Fibroblast of lung (primary cell): ENCODE data around the gene VANGL1. TPM values are rescaled to one million over a fixed set of nuclear protein-coding genes. Genes with fewer than 3 reads are reported as not detected.

Source experiments
- DNase-seq, 2 donors: peaks; one replicate each; pipeline versions ENCODE4 v3.0.0 to v3.0.0-alpha.2; 2010; ENCODE audit warnings: low read depth in 2 of 2
- H2AFZ ChIP-seq: 2 replicates; pipeline ENCODE4 v1.5.1; 2012; ENCODE audit warnings: low read length, control low read depth, inconsistent platforms
- H3K27ac ChIP-seq: 2 replicates; pipeline ENCODE4 v1.5.1; 2011; ENCODE audit warnings: low read length, control low read depth; ENCODE audit not compliant: insufficient read depth
- H3K27me3 ChIP-seq: 2 replicates; pipeline ENCODE4 v1.5.1; 2011; ENCODE audit warnings: mild to moderate bottlenecking, low read length; ENCODE audit not compliant: control insufficient read depth, insufficient read depth
- H3K36me3 ChIP-seq: 2 replicates; pipeline ENCODE4 v1.5.1; 2011; ENCODE audit warnings: low read length; ENCODE audit not compliant: control insufficient read depth, insufficient read depth
- H3K4me1 ChIP-seq: 2 replicates; pipeline ENCODE4 v1.5.1; 2011; ENCODE audit warnings: low read length; ENCODE audit not compliant: control insufficient read depth, insufficient read depth; ENCODE audit errors: extremely low read depth
- H3K4me2 ChIP-seq: 2 replicates; pipeline ENCODE4 v1.5.1; 2011; ENCODE audit warnings: low read length, control low read depth; ENCODE audit not compliant: insufficient read depth; ENCODE audit errors: extremely low read depth
- H3K4me3 ChIP-seq, 4 experiments: fragments of 200-600 bp in 1 of 4; sonication (generic) in 1 of 4; replicated peaks in 1 of 4; 2 replicates each; pipeline ENCODE4 v1.5.1; 2011 to 2016; ENCODE audit warnings: low read length in 4 of 4, low read depth in 3 of 4, mild to moderate bottlenecking in 3 of 4, control low read depth in 2 of 4, inconsistent platforms in 1 of 4, mixed read lengths in 1 of 4; ENCODE audit not compliant: insufficient read depth in 1 of 4; ENCODE audit errors: control extremely low read depth in 1 of 4
- H3K79me2 ChIP-seq: 2 replicates; pipeline ENCODE4 v1.5.1; 2012; ENCODE audit warnings: mild to moderate bottlenecking, low read length, inconsistent platforms; ENCODE audit not compliant: control insufficient read depth, insufficient read depth
- H3K9ac ChIP-seq: 2 replicates; pipeline ENCODE4 v1.5.1; 2011; ENCODE audit warnings: mild to moderate bottlenecking, low read length, control low read depth; ENCODE audit not compliant: insufficient read depth
- H3K9me3 ChIP-seq: 2 replicates; pipeline ENCODE4 v1.5.1; 2012; ENCODE audit warnings: low read depth, low read length; ENCODE audit not compliant: control insufficient read depth, insufficient read depth
- H4K20me1 ChIP-seq: 2 replicates; pipeline ENCODE4 v1.5.1; 2011; ENCODE audit warnings: low read length; ENCODE audit not compliant: control insufficient read depth, insufficient read depth; ENCODE audit errors: extremely low read depth
- EZH2 ChIP-seq: IDR thresholded peaks from 2 replicates; pipeline ENCODE4 v1.5.1; 2012; ENCODE audit warnings: low read length, control low read depth, mild to moderate bottlenecking; ENCODE audit errors: missing control alignments
- polyA plus RNA-seq, 2 donors: library from polyadenylated mRNA; depleted of rRNA in 1 of 2; stranded (reverse) in 1 of 2; unstranded in 1 of 2; fragments of >200 nt; gene quantifications; 2 replicates each; pipeline ENCODE4 v1.2.1, GENCODE V29; 2011 to 2012; ENCODE audit warnings: missing spikeins in 1 of 2
- total RNA-seq: library from RNA; depleted of rRNA; stranded (reverse); fragments of >200 nt; gene quantifications from 2 replicates; pipeline ENCODE4 v1.2.1, GENCODE V29; 2014
- TF ChIP-seq, protein P1 (sequence below), 2 donors: IDR thresholded peaks in 1 of 2; conservative IDR thresholded peaks in 1 of 2; 1 replicate in 1 of 2; 2 replicates in 1 of 2; pipeline ENCODE4 v1.5.1; 2011 to 2012; ENCODE audit warnings: low read length in 2 of 2, control low read depth in 1 of 2, inconsistent platforms in 1 of 2, low read depth in 1 of 2, mild to moderate bottlenecking in 1 of 2

The VANGL1 gene
- total and polyA plus RNA-seq, 2 donors (not counting 1 experiment from before 2014, with no cell fraction given): 8.1 to 10.7 TPM

GRCh38 chr1:115729756-115730155 is 88.0 kb downstream of the VANGL1 start:
- Histone ChIP-seq H3K4me2 (no peak overlapping the region), H3K4me1 (peaks cover 14% of the 10 kb centered on the region), H3K36me3 (no peaks in the 10 kb centered on the region), H4K20me1 (no peaks in the 10 kb centered on the region), H3K4me3 (no peak overlapping the region), H3K79me2 (no peaks in the 10 kb centered on the region), H3K27ac (no peak overlapping the region), H2AFZ (no peak overlapping the region), H3K9me3 (no peaks in the 10 kb centered on the region), H3K9ac (no peak overlapping the region), H3K27me3 (no peaks in the 10 kb centered on the region)
- no peak for DNase-seq
- TF ChIP-seq, protein P1, sequence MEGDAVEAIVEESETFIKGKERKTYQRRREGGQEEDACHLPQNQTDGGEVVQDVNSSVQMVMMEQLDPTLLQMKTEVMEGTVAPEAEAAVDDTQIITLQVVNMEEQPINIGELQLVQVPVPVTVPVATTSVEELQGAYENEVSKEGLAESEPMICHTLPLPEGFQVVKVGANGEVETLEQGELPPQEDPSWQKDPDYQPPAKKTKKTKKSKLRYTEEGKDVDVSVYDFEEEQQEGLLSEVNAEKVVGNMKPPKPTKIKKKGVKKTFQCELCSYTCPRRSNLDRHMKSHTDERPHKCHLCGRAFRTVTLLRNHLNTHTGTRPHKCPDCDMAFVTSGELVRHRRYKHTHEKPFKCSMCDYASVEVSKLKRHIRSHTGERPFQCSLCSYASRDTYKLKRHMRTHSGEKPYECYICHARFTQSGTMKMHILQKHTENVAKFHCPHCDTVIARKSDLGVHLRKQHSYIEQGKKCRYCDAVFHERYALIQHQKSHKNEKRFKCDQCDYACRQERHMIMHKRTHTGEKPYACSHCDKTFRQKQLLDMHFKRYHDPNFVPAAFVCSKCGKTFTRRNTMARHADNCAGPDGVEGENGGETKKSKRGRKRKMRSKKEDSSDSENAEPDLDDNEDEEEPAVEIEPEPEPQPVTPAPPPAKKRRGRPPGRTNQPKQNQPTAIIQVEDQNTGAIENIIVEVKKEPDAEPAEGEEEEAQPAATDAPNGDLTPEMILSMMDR (conservative IDR thresholded peaks at IDR 0.05 in 1 of 2, IDR thresholded peaks at IDR 0.05 in 1 of 2; ENCODE audit: low read depth in 1 of 2, low read length in 2 of 2): no peak
- no peak for TF ChIP-seq EZH2

- no peak for DNase-seq
- Histone ChIP-seq H2AFZ (no peak overlapping the region), H3K4me2 (no peak overlapping the region), H3K36me3 (no peaks in the 10 kb centered on the region), H4K20me1 (no peaks in the 10 kb centered on the region), H3K27ac (no peak overlapping the region), H3K79me2 (no peaks in the 10 kb centered on the region), H3K4me3 (no peak overlapping the region), H3K9ac (no peak overlapping the region), H3K27me3 (no peaks in the 10 kb centered on the region), H3K9me3 (no peaks in the 10 kb centered on the region), H3K4me1 (peaks cover 6% of the 10 kb centered on the region)
- TF ChIP-seq, protein P1 (conservative IDR thresholded peaks at IDR 0.05 in 1 of 2, IDR thresholded peaks at IDR 0.05 in 1 of 2; ENCODE audit: low read depth in 1 of 2, low read length in 2 of 2): no peak
- no peak for TF ChIP-seq EZH2
These were observed 90.5 kb downstream of the VANGL1 start for GRCh38 chr1:115732316-115732715.

DNA sequence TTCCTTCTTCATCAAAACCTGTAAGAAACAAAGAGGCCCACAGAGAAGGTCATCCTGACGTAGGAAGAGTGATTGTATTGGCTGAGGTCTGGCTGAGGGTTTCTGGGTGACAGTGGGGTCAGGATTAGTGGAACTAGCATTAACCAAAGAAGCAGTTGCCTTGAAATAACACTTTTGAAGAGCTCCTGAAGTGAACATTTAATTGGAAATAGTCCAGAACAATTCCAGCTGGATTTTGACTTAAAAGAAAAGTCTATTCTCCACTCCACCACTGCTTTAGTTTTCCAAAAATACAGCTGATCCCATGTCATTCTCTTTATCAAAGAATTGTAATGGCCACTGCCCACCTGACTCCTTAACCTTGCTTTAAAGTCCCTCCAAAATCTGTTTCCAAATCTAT is 99.0 kb downstream of the VANGL1 start:
- Histone ChIP-seq H3K9me3 (no peaks in the 10 kb centered on the region), H4K20me1 (no peaks in the 10 kb centered on the region), H3K36me3 (no peaks in the 10 kb centered on the region), H3K27ac (no peak overlapping the region), H3K4me3 (no peak overlapping the region), H3K9ac (no peak overlapping the region), H3K79me2 (no peaks in the 10 kb centered on the region), H3K4me2 (no peak overlapping the region), H2AFZ (no peak overlapping the region), H3K4me1 (no peaks in the 10 kb centered on the region), H3K27me3 (peaks cover 11% of the 10 kb centered on the region)
- no peak for TF ChIP-seq EZH2
- TF ChIP-seq, protein P1 (conservative IDR thresholded peaks at IDR 0.05 in 1 of 2, IDR thresholded peaks at IDR 0.05 in 1 of 2; ENCODE audit: low read depth in 1 of 2, low read length in 2 of 2): no peak
- no peak for DNase-seq
